Astrocyte of the spinal cord (primary cell): ENCODE data around the gene LRRC73.
"Not testable (repeated sequence)": the region's sequence is repeated elsewhere in the genome, so short reads cannot be mapped to it uniquely, and the experiment has no call there.

Source experiments
- DNase-seq: peaks from one replicate; pipeline ENCODE4 v3.0.0; 2011; ENCODE audit warnings: low read depth, low spot score
- H3K4me3 ChIP-seq: 2 replicates; pipeline ENCODE4 v1.5.1; 2011; ENCODE audit warnings: low read depth, mild to moderate bottlenecking, low read length, moderate library complexity
- in situ Hi-C: cut with HindIII; loops from 2 replicates; pipeline ENCODE4 v1.10.0; 2017; ENCODE audit warnings: low sequenced_read_pairs
- TF ChIP-seq, protein P1 (sequence below): IDR thresholded peaks from 2 replicates; pipeline ENCODE4 v1.5.1; 2012; ENCODE audit warnings: low read depth, mild to moderate bottlenecking, low read length, inconsistent platforms

The LRRC73 gene

DNA sequence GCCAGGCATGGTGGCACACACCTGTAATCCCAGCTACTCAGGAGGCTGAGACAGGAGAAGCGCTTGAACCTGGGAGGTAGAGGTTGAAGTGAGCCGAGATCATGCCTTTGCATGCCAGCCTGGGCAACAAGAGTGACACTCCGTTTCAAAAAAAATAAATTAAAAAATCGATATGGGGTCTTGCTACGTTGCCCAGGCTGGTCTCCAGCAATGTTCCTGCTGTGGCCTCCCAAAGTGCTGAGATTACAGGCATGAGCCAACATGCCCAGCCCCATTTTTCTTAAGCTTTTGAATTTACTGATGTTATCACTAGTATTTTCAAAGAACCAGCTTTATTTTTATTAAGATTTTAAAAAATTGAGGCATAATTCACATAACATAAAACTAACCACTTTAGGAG lies 30.4 kb upstream of the LRRC73 start:
- DNase-seq = no peak
- TF ChIP-seq, protein P1, sequence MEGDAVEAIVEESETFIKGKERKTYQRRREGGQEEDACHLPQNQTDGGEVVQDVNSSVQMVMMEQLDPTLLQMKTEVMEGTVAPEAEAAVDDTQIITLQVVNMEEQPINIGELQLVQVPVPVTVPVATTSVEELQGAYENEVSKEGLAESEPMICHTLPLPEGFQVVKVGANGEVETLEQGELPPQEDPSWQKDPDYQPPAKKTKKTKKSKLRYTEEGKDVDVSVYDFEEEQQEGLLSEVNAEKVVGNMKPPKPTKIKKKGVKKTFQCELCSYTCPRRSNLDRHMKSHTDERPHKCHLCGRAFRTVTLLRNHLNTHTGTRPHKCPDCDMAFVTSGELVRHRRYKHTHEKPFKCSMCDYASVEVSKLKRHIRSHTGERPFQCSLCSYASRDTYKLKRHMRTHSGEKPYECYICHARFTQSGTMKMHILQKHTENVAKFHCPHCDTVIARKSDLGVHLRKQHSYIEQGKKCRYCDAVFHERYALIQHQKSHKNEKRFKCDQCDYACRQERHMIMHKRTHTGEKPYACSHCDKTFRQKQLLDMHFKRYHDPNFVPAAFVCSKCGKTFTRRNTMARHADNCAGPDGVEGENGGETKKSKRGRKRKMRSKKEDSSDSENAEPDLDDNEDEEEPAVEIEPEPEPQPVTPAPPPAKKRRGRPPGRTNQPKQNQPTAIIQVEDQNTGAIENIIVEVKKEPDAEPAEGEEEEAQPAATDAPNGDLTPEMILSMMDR = no peak
- H3K4me3 ChIP-seq = no peak overlapping the region
- in situ Hi-C loops = no loop called here

DNA sequence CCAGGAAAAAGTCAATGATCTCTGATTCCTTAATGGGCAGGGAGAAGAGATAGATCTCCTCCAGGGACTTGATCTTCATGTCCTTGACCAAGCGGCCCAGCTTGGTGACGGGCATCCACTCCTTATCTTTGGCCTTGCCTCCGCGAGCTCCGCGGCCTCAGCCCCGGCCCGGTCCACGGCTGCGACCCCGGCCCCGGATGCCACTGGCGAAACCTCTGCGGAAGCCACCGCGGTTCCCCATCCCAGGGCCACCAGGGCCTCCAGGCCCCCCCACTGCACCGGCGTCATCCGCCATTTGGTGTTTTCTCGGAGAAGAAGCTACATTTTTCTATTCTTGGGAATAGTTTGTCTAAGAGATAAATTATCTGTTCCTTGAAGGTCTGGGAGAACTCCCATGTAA lies 29.3 kb upstream of the LRRC73 start:
- in situ Hi-C loops, DNase-seq, H3K4me3 ChIP-seq: not testable (repeated sequence)

DNA sequence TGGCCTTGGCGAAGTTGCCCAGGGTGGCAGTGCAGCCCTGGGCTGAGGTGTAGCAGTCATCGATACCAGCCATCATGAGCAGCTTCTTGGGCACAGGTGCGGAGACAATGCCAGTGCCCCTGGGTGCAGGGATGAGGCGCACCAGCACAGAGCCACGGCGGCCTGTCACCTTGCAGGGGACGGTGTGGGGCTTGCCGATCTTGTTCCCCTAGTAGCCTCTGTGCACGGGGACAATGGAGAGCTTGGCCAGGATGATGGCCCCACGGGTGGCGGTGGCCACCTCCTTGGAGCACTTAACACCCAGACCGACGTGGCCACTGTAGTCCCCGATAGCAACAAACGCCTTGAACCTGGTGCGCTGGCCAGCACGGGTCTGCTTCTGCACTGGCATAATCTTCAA lies 28.8 kb upstream of the LRRC73 start:
- in situ Hi-C loops, DNase-seq, H3K4me3 ChIP-seq: not testable (repeated sequence)

DNA sequence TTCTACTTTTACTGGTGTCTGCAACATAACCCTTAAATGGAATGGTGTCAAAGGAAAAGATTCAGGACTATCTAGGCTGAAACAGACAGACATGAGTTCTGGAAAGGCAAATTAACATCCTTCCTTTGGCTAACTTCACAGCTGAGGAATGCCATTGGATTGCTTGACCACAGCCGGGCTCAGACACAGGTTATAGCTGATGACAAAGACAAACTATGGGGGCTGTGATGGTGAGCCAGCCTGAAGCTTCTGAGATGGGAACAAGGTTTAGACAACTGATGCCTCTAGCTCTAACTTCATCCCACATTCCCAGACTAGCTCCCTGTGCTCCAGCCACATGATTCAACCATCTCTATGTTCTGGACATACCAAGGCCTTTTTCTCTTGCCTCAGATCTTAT lies 22.1 kb upstream of the LRRC73 start:
- DNase-seq = no peak
- H3K4me3 ChIP-seq = no peak overlapping the region
- in situ Hi-C loops = no loop called here

DNA sequence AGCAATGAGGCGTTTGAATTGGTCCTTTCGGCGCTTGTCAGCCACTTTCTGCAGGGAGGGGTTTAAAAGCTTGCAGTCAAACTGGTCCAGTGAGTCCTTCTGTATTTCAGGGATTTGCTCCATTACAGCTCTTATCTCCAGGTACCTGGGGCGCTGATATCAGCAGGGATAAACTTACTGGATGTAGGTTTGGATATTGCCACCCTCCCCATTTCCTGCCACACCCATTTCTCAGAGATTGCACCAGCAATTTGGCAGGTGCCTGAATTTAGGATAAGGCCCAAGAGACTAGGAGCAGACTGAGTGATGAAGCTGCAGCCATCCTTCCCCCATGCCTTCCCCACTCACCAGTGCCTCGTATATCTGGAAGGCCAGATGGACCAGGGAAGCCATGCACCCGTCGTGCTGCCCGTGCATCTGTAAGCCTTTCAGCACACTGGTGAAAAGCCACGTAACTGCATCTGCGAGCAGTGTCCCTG lies 14.4 kb upstream of the LRRC73 start:
- in situ Hi-C loops = no loop called here
- no peak for DNase-seq
- TF ChIP-seq, protein P1 = no peak
- H3K4me3 ChIP-seq = no peak overlapping the region

More for the DNA sequence above, 22.1 kb upstream of the LRRC73 start:
- TF ChIP-seq, protein P1 = no peak

DNA sequence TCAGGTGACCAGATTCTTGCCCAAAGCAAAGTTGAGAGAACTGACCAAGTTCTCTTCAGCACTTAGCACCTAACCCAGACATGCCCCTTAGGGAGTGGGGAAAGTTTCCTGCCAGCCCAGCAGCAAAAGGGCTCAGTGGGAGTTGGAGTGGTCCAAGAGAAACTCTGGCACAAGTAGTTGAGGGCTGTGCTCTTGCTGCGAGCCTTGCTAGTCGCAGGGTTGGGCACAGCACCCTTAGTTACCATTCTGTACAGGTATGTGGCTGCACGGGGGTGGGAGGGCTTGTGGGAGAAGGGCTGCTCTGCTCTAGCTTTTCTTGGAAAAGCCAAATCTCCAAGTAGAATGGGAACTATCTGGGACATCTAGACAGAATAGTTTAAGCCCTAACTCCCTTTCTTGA lies 13.1 kb upstream of the LRRC73 start:
- TF ChIP-seq, protein P1 = no peak
- in situ Hi-C loops = no loop called here
- H3K4me3 ChIP-seq = no peak overlapping the region

DNA sequence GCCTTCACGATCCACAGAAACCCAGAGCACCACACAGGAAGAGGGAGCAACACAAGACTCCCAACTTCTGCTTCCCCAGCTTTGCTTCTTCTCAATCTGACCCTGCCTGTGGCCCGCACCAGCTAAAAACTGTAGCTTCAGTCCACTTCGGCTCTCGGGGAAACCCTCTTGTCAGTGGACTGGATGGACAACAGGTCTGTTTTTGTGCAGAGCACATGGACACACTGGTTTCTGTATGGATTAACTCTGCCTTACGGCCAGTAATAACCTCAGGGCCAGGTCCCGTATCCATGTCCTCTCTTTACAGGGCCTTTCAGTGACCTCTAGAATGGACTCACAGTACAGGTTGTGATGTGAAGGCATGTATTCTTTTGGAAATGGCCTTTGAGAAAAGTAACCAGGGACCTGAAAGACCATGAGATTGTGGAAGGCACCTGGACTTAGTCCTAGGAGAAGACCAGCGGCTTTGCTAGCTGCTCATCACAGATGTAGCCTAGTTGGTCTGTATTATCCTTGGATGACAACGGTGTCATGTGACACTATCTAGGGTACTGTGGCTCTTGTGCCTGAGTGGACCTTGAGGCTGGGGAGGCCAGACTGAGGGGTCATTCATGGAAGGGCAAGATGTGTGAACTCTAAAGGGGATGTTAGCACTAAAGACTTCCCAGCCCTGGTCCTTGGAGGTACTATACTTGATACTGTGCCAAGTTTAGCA lies 12.6 kb upstream of the LRRC73 start:
- no peak overlapping the region for H3K4me3 ChIP-seq
- TF ChIP-seq, protein P1 = no peak
- no peak for DNase-seq
- in situ Hi-C loops = no loop called here

More for the DNA sequence above, 13.1 kb upstream of the LRRC73 start:
- no peak for DNase-seq

DNA sequence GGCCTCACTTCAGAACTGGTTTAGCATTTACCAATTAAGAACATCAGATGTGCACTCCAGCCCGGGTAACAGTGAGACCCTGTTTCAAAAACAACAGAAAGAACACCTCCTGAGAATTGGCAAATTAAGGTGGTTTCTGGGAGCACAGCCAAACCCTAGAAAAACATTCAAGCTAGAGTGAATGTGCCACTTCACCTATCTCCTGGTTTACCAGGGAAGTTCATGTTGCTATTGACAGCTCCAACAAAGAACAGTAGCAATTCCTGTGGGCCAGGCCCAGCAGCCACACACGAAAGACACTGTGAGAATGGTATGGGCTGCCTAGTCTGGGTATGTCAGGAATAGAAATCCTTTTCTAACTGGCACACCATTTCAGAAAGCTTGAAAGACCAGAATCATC lies 11.7 kb upstream of the LRRC73 start:
- TF ChIP-seq, protein P1 = no peak
- DNase-seq = no peak
- in situ Hi-C loops = no loop called here
- H3K4me3 ChIP-seq = no peak overlapping the region
